Forelimb muscle (tissue), 1 donor: Measurements from ENCODE around the gene DMAC2. TPM values are rescaled to one million over a fixed set of nuclear protein-coding genes. Genes with fewer than 3 reads are reported as not detected.
"Not testable (repeated sequence)": the region's sequence is repeated elsewhere in the genome, so short reads cannot be mapped to it uniquely, and the experiment has no call there.

Source experiments
- DNase-seq: peaks from one replicate; pipeline ENCODE4 v3.0.0-alpha.2; 2013; ENCODE audit warnings: low read depth
- polyA plus RNA-seq: library from polyadenylated mRNA; unstranded; fragments of 120-200 nt; gene quantifications from one replicate; pipeline ENCODE4 v1.2.1, GENCODE V29; 2013; ENCODE audit not compliant: insufficient read length

Gene DMAC2
- polyA plus RNA-seq, 1 donor = 42.9 TPM

DNA sequence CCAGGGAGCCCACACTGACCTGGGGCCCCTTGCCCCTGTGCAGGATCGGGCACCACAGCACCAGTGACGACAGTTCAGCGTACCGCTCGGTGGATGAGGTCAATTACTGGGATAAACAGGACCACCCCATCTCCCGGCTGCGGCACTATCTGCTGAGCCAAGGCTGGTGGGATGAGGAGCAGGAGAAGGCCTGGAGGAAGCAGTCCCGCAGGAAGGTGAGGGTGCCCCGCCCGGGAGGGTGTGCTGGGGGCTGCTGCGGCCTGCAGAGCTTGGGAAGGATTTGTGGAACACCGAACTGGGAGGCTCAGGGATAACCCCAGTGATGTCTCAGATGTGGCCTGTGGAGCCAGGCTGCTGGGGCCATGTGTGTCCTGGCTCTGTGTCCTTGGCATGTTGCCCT is 16.8 kb downstream of the DMAC2 start:
- DNase-seq = no peak

GRCh38 chr19:41422456-41422855 is 17.3 kb downstream of the DMAC2 start:
- DNase-seq = no peak

DNA sequence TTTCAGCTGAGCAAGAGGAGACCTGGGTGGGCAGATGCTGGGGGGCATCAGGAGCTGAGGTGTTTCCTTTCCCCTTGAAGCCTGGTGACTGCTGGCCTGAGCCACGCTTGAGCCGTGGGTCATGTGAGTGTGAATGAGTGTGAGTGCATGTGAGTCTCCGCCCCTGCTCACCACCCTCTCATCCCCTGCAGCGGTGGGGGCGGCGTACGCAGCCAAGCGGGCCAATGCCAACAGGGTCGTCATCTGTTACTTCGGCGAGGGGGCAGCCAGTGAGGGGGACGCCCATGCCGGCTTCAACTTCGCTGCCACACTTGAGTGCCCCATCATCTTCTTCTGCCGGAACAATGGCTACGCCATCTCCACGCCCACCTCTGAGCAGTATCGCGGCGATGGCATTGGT is 17.7 kb downstream of the DMAC2 start:
- no peak for DNase-seq

DNA sequence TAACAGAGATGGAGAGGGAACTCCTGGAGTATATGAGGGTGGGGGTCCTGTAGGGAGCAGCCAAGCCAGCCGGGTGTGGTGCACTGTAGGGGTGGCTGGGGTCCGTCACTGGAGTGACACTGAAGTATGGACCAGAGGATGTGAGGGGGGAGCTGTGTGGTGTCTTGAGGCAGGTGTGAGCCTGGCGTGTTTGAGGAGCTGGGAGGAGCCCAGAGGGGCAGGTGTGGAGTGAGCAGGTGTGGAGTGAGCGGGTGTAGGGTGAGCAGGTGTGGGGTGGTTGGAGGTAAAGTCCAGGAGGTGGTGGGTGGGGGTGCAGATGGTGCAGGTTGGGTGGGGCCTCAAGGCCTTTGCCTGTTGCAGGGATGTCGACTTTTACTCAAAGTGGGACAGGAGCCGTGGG is 18.4 kb downstream of the DMAC2 start:
- no peak for DNase-seq

- DNase-seq = no peak
Measured at GRCh38 chr19:41420101-41420880, 19.4 kb downstream of the DMAC2 start.

DNA sequence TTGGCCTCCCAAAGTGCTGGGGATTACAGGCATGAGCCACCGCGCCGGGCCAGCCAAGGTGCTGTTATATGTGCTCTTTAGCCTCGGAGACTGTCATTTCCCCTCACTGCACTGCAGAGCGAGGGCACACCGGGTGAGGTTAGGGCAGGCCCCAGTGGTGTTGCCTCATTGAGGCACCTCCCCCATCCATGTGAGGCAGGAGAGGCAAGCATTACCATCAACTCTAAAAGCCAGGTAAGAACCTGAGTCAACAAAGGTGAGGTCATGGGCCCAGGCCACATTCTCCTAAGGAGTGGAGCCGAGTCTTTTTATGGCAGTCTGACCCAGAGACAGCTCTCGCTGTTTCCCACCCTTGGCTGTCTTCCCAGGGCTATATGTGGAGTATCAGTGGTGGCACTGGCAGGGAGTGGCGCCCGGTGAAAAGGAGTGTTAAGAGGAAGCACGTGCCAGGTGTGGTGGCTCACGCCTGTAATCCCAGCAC is 23.5 kb downstream of the DMAC2 start:
- DNase-seq = no peak

DNA sequence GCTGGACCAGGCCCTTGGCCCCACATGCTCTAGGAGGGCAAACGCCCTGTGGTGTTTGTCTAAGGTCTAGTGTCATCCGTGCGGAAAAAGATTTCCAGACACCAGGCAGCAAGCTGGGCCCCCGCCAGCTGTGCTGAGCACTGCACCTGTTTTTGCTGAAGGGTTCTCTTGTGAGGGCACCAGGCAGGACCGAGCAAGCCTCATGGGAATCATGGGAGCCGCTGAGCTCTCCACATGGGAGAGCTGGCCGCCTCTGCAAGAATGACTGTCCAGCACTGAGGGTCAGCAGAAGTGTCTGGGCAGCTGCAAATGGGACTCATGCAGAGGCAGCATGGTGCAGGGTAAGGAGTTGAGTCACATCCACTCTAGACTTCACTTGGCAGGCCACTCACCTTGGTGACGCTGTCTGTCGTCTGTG is 24.5 kb downstream of the DMAC2 start:
- DNase-seq = no peak

DNA sequence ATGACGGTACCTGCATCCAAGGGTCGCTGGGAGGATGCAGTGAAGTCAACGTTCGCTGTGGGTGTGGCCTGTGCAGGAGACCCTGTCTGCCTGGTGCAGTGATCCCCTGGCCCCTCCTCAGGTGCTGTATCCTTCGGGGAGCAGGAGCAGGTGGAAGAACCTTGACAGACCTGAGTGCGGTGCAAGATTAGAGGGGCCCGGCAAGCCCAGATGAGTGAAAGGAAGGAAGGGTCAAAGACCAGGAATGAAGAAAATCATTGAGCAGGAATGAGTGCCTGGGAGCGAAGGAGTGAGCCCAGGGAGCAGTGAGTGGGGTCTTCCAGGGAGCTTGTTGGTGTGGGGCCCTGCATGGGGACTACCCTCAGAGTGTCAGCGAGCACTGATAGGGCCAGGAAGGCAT is 25.3 kb downstream of the DMAC2 start:
- DNase-seq = no peak

DNA sequence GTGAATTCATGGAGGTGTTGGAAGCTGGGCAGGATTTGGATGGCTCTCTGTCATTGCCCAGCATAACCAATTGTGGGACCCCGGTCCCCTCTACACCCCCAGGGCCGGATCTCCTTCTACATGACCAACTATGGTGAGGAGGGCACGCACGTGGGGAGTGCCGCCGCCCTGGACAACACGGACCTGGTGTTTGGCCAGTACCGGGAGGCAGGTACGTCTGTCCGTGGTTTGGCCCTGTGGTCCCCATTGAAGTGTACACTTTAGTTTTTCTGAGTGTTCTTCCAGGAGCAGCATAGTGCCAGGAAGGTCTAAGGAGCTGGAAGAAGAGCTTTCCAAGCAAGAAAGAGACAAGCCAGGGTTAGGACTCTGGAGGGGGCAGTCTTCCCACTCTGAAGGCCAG is 25.8 kb downstream of the DMAC2 start:
- no peak for DNase-seq

DNA sequence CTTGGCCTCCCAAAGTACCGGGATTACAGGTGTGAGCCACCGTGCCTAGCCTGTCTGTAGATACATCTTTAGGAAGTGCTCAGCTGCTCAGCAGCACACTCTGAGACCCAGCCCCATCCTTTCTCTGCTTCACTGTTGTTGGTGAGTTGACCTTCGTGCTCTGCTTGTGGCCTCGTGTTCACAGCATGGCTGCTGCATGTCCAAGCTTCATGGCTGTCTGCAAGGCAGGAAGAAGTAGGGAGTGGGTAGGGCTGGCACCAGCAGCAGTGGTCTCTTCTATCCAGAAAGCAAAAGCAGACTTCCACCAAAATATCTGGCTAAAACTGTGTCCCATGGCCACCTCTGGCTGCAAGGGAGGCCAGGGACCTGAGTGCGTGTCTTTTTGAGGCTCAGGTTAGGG is 26.8 kb downstream of the DMAC2 start:
- no peak for DNase-seq

DNA sequence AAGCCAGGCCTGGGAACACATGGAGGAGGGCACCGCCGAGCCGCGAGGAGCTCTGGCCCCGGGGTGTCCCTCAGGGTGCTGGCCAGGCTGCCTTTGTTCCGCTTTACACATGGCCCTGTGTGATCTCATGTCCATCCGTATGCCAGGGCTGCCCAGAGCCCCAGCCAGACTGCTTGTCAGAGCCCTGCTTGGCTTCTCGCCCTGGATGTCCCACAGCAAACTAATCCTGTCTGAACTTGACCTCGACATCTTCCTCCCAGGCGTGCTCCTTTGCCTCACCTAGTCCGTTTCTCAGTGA is 27.8 kb downstream of the DMAC2 start:
- no peak for DNase-seq

GRCh38 chr19:41411100-41411967 is 28.4 kb downstream of the DMAC2 start:
- DNase-seq = no peak

GRCh38 chr19:41410336-41411054 is 29.2 kb downstream of the DMAC2 start:
- no peak for DNase-seq

- no peak for DNase-seq
Measured at GRCh38 chr19:41409288-41409687, 30.4 kb downstream of the DMAC2 start.

GRCh38 chr19:41408846-41409245 is 30.9 kb downstream of the DMAC2 start:
- not testable (repeated sequence) for DNase-seq

DNA sequence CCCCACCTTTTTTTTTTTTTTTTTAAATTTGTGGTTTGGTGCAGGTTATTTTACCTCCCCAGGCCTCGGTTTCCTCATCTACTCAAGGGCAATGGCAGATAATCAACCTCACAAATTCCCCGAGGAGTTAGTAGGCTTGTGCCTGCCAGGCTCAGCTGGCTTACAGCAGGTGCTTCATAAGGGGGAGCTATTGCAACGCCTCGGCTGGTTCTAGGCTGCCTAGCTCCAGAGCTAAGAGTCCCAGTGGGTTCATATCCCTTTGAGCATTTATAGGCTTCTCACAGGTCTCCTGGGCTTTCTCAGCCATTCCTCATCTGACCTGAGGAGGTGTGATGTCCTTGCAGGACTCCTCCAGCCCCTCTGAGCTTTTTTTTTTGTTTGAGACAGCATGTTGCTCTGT is 31.5 kb downstream of the DMAC2 start:
- no peak for DNase-seq

DNA sequence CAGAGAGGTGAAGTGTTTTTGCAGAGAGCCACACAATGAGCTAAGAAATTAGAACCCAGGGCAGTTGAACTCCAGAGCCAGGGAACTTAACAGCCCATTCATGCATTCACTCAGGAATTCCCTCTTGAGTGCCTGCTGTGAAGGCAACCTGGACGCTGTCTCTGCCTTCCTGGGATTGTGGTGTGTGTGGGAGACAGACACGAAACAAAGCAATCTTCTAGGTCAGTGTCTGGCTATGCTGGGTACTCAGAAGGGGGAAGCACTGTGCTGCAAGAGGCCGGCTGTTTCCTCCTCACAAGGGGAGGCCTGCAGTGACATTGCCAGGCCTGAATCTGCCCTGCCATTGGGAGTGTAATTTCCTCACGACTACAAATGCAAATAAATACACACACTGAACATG is 32.4 kb downstream of the DMAC2 start:
- DNase-seq = no peak

DNA sequence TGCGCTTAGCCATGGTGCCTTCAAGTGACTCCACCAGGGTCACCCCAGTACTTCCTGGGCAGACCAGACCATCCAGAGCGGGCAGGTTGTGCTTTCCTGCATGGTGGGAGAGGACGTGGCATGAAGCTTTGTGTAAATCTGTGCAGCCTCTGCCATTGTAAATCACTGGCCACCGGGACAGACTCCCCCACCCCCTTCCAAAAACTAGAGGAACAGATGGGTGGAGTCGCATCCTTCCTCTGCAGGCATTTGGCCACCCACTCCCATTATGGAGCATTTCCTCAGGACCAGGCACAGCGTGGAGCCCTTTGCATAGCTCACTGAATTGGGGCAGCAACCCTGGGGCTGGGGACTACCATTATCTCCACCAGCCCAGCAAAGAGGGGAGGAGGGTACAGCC is 33.9 kb downstream of the DMAC2 start:
- DNase-seq = no peak

DNA sequence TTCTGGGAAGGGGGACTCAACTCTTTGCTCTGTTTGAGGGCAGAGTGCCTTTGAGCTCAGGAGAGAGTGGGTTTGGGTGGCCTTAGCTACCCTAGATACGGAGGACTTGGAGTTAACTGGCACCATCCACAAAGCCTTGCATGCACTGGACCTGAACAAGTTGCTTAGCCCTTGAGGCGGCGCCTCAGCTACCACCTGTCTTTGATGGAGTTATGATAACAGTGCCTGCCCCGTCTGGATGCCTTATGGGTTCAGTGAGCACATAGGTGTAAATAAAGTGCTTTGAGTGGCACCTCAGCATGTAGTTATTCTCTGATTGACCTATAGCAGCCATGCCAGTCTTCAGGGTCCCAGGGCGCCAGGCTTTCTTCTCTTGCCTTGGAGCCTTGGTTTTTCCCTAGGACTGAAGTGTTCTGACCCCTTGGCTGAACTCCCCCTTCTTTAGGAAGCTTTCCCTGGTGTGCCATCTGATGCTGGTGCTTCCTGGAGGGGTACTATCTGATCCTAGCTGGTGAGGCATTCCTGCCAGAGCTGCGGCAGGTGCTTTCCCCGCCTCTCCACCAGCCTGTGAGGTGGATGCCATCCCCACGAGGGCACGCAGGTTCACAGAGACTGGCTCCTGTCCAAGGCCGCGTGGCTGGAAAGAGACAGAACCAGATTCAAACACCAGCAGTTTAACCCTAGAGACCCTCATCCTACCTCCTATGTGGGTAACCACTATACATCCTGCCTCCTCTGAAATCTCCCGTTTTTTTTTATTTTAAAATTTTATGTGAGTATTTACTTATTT is 36.3 kb downstream of the DMAC2 start:
- no peak for DNase-seq

- no peak for DNase-seq
Measured at GRCh38 chr19:41402010-41402409, 37.7 kb downstream of the DMAC2 start.

DNA sequence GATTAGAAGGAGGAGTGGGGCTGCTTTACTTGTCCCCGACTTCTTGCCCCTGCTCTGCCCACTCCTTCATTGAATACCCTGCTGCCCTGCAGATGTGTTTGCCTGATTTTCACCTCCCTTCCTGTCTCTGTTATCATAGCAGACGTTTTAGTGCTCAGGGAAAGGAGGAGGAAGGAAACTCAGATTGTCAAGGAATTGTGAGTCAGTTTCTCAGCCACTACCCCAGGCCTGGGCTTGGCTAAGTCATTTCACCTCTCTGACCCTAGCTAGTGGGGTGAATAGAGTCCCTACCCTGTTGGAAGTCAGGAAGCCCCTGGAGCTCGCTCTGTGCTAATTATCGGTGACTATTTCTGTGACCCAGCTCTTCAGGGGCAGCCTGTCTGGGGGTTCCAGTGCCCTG is 38.2 kb downstream of the DMAC2 start:
- DNase-seq = no peak

DNA sequence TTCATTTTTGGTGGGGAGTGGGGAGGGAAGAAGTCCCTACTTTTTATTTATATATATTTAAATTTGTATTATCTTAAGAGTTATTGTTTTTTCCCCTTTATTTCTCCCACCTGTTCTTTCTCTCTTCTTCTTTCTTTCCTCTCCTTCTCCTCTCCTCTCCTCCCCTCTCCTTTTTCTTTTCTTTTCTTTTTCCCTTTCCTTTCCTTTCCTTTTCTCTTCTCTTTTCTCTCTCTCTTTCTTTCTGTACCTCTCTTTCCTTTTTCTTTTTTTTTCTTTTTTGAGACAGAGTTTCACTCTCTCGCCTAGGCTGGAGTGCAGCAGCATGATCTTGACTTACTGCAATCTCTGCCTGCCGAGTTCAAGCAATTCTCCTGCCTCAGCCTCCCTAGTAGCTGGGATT is 40.2 kb downstream of the DMAC2 start:
- no peak for DNase-seq
